ENCODE results near the gene ANK3. TPM values are rescaled to one million over a fixed set of nuclear protein-coding genes. Genes with fewer than 3 reads are reported as not detected.

The ANK3 gene
- total and polyA plus RNA-seq, 2 experiments from 2014 or later: 46.5 to 85.2 TPM

DNA sequence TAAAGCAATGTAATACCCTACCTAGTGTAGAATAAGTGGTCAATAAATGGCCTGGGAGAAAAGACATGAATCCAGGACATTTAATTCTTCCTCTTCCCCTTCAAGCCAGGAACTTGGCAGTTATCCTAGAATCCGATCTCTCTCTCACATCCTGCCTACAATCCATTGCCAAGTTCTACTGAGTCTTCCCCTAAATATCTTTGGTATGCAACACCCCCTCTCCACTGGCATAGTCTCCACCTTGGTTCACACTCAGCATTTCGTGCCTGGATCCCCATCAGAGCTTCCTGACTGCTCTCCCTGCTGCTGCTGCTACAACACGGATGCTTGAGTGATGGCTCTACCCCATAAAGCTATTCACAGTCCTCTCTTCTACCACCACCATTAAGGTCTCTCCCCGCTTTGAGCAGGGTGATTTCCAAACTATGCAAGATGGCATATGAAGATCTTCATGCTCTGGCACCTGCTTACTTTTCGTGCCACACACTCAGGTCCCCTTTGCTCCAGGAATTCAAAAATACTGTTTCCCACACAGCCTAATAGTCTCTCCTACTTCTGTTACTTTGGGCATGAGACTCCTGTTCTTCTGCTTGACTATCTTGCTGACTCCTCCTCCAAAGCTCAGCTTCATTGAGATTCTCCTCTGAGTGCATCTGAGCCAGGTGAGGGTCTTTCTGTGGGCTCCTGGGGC lies 4.8 kb downstream of the ANK3 start:
- TF ChIP-seq EZH2phosphoT487 (IDR thresholded peaks at IDR 0.05; ENCODE audit: unreplicated experiment): no peak
- TF ChIP-seq STAT1 (IDR thresholded peaks at IDR 0.05; ENCODE audit: unreplicated experiment): no peak
- no peak for TF ChIP-seq ZNF331 (CRISPR knock-in tag; IDR thresholded peaks at IDR 0.05; ENCODE audit: low read depth)
- Mint-ChIP-seq H3K9me3 (no peaks in the 10 kb centered on the region), H3K27me3 (ENCODE audit: insufficient read depth, low read depth, poor library complexity) (peaks cover 3% of the 10 kb centered on the region), H3K4me3 (no peak overlapping the region), H3K36me3 (ENCODE audit: low read depth) (no peaks in the 10 kb centered on the region), H3K4me1 (peaks cover 15% of the 10 kb centered on the region), H3K27ac (no peak overlapping the region)
- no peaks in the 10 kb centered on the region for H3F3A ChIP-seq (replicated peaks; ENCODE audit: low read depth)
- peaks cover 17% of the 10 kb centered on the region for H3K4me1 ChIP-seq (ENCODE audit: insufficient read depth)
- H3K27ac ChIP-seq (ENCODE audit: low read depth): no peak overlapping the region
- DNase-seq (ENCODE audit: low spot score) (no peak), ATAC-seq (no peak)
- H3K4me3 ChIP-seq: no peak overlapping the region
- H3K36me3 ChIP-seq (ENCODE audit: insufficient read depth): no peaks in the 10 kb centered on the region
- H3K9me2 ChIP-seq (ENCODE audit: insufficient read depth): no peaks in the 10 kb centered on the region
- H2AFZ ChIP-seq: no peak overlapping the region
- H4K20me1 ChIP-seq (replicated peaks; ENCODE audit: insufficient read depth): no peaks in the 10 kb centered on the region
- no peak overlapping the region for H3K4me2 ChIP-seq
- H3K27me3 ChIP-seq (ENCODE audit: insufficient read depth): peaks cover 2% of the 10 kb centered on the region; the same call in 1 of the 2 replicates
- no peaks in the 10 kb centered on the region for H3K79me2 ChIP-seq (replicated peaks; ENCODE audit: insufficient read depth)

DNA sequence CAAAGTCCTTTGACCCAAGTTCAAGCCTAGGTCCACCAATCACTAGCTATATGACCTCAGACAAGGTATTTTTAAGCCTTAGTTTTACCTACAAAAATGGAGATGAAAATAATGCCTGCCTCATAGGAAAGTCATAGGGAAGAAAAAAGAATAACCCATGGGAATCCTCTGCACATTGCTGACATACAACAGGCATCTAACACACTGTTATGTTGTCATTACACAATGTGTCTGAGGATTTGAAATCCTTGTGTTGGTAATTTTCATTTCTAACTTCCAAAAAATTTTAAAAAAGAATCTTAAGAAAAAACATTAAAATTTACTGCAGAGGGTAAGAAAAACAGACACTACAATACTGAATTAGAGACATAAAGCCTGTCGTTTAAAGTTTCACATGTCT lies 5.7 kb downstream of the ANK3 start:
- peaks cover 7% of the 10 kb centered on the region for H3K4me1 Mint-ChIP-seq
- peaks cover 2% of the 10 kb centered on the region; the same call in 1 of the 2 replicates for H3K27me3 ChIP-seq (ENCODE audit: insufficient read depth)
- no peaks in the 10 kb centered on the region for H3K9me2 ChIP-seq (ENCODE audit: insufficient read depth)
- H3K9me3 Mint-ChIP-seq: no peaks in the 10 kb centered on the region
- TF ChIP-seq POLR2AphosphoS5 (IDR thresholded peaks at IDR 0.05; ENCODE audit: low read depth) (no peak), ZNF331 (CRISPR knock-in tag; IDR thresholded peaks at IDR 0.05; ENCODE audit: low read depth) (no peak), NANOG (IDR thresholded peaks at IDR 0.05; ENCODE audit: borderline replicate concordance) (no peak), JUNB (IDR thresholded peaks at IDR 0.05; ENCODE audit: unreplicated experiment) (no peak), CREB1 (CRISPR knock-in tag; IDR thresholded peaks at IDR 0.05; ENCODE audit: low read depth) (no peak), EZH2phosphoT487 (IDR thresholded peaks at IDR 0.05; ENCODE audit: unreplicated experiment) (no peak), ZNF114 (CRISPR knock-in tag; IDR thresholded peaks at IDR 0.05) (no peak), STAT1 (IDR thresholded peaks at IDR 0.05; ENCODE audit: unreplicated experiment) (no peak)
- TF ChIP-seq, protein P1, sequence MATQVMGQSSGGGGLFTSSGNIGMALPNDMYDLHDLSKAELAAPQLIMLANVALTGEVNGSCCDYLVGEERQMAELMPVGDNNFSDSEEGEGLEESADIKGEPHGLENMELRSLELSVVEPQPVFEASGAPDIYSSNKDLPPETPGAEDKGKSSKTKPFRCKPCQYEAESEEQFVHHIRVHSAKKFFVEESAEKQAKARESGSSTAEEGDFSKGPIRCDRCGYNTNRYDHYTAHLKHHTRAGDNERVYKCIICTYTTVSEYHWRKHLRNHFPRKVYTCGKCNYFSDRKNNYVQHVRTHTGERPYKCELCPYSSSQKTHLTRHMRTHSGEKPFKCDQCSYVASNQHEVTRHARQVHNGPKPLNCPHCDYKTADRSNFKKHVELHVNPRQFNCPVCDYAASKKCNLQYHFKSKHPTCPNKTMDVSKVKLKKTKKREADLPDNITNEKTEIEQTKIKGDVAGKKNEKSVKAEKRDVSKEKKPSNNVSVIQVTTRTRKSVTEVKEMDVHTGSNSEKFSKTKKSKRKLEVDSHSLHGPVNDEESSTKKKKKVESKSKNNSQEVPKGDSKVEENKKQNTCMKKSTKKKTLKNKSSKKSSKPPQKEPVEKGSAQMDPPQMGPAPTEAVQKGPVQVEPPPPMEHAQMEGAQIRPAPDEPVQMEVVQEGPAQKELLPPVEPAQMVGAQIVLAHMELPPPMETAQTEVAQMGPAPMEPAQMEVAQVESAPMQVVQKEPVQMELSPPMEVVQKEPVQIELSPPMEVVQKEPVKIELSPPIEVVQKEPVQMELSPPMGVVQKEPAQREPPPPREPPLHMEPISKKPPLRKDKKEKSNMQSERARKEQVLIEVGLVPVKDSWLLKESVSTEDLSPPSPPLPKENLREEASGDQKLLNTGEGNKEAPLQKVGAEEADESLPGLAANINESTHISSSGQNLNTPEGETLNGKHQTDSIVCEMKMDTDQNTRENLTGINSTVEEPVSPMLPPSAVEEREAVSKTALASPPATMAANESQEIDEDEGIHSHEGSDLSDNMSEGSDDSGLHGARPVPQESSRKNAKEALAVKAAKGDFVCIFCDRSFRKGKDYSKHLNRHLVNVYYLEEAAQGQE (IDR thresholded peaks at IDR 0.05; ENCODE audit: unreplicated experiment): no peak
- TF ChIP-seq, protein P2, sequence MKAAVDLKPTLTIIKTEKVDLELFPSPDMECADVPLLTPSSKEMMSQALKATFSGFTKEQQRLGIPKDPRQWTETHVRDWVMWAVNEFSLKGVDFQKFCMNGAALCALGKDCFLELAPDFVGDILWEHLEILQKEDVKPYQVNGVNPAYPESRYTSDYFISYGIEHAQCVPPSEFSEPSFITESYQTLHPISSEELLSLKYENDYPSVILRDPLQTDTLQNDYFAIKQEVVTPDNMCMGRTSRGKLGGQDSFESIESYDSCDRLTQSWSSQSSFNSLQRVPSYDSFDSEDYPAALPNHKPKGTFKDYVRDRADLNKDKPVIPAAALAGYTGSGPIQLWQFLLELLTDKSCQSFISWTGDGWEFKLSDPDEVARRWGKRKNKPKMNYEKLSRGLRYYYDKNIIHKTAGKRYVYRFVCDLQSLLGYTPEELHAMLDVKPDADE (IDR thresholded peaks at IDR 0.05): no peak
- ATAC-seq (no peak), DNase-seq (ENCODE audit: low spot score) (no peak)
- H3K4me3 Mint-ChIP-seq: no peak overlapping the region
- H3K27me3 Mint-ChIP-seq (ENCODE audit: insufficient read depth, low read depth, poor library complexity): no peaks in the 10 kb centered on the region
- no peaks in the 10 kb centered on the region for H3K79me2 ChIP-seq (replicated peaks; ENCODE audit: insufficient read depth)
- H3K27ac ChIP-seq (ENCODE audit: low read depth): no peak overlapping the region
- H2AFZ ChIP-seq: no peak overlapping the region
- H3K4me3 ChIP-seq: no peak overlapping the region
- H3K36me3 ChIP-seq (ENCODE audit: insufficient read depth): no peaks in the 10 kb centered on the region
- no peak overlapping the region for H3K27ac Mint-ChIP-seq
- H3K36me3 Mint-ChIP-seq (ENCODE audit: low read depth): no peaks in the 10 kb centered on the region
- H3K4me1 ChIP-seq (ENCODE audit: insufficient read depth): peaks cover 9% of the 10 kb centered on the region
- no peaks in the 10 kb centered on the region for H4K20me1 ChIP-seq (replicated peaks; ENCODE audit: insufficient read depth)
- H3K4me2 ChIP-seq: no peak overlapping the region
- H3F3A ChIP-seq (replicated peaks; ENCODE audit: low read depth): no peaks in the 10 kb centered on the region

Data from GM23338 (cell line).